ENCODE data around the gene AGAP5. TPM values are rescaled to one million over a fixed set of nuclear protein-coding genes. Genes with fewer than 3 reads are reported as not detected.

Gene AGAP5
- total RNA-seq, 1 experiment from 2014 or later, result 13.4 TPM

DNA sequence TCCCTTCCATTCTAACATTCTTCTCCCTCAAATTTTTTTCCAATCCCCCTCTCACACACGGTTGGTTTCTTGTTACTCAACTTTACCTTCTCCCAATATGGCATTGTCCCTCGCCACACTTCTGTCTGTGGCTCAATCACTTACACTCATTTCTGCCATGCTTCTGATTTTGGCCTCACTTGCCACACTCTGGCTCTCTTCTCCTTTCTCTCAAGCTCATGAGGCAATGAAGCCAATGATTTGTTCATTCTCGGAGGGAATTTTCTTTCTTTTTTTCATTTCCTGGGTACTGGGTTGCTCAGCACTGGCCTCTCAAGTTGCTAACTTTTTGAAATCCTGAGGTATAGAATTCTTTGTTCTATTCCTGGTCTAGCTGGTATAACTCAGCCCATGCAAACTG is 52.7 kb downstream of the AGAP5 start:
- Mint-ChIP-seq H3K4me1 (ENCODE audit: low read depth, unreplicated experiment) (no peaks in the 10 kb centered on the region), H3K27me3 (ENCODE audit: unreplicated experiment) (peaks cover 61% of the 10 kb centered on the region), H3K9me3 (ENCODE audit: low read depth, unreplicated experiment) (no peaks in the 10 kb centered on the region), H3K4me3 (ENCODE audit: low read depth, unreplicated experiment) (no peak overlapping the region), H3K36me3 (ENCODE audit: insufficient read depth, unreplicated experiment) (no peaks in the 10 kb centered on the region), H3K27ac (ENCODE audit: unreplicated experiment) (no peak overlapping the region)
- no peak for DNase-seq
- TF ChIP-seq, protein P1, sequence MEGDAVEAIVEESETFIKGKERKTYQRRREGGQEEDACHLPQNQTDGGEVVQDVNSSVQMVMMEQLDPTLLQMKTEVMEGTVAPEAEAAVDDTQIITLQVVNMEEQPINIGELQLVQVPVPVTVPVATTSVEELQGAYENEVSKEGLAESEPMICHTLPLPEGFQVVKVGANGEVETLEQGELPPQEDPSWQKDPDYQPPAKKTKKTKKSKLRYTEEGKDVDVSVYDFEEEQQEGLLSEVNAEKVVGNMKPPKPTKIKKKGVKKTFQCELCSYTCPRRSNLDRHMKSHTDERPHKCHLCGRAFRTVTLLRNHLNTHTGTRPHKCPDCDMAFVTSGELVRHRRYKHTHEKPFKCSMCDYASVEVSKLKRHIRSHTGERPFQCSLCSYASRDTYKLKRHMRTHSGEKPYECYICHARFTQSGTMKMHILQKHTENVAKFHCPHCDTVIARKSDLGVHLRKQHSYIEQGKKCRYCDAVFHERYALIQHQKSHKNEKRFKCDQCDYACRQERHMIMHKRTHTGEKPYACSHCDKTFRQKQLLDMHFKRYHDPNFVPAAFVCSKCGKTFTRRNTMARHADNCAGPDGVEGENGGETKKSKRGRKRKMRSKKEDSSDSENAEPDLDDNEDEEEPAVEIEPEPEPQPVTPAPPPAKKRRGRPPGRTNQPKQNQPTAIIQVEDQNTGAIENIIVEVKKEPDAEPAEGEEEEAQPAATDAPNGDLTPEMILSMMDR (IDR thresholded peaks at IDR 0.05; ENCODE audit: unreplicated experiment), result no peak
- CTCF ChIA-PET, result interaction anchor here (0.7 to 3.4 kb wide), 3 partner anchors 9 to 381 kb away, joined by 4 to 20 read pairs (median 5); no protein-coding TSS in a partner anchor
- intact Hi-C loops (cut with micrococcal nuclease; ENCODE audit: unreplicated experiment), result loop anchor here (2.0 kb wide), 1 partner anchor 380 kb away; no protein-coding TSS in a partner anchor
- BruUV-seq (replicated peaks), result no TSS peak

DNA sequence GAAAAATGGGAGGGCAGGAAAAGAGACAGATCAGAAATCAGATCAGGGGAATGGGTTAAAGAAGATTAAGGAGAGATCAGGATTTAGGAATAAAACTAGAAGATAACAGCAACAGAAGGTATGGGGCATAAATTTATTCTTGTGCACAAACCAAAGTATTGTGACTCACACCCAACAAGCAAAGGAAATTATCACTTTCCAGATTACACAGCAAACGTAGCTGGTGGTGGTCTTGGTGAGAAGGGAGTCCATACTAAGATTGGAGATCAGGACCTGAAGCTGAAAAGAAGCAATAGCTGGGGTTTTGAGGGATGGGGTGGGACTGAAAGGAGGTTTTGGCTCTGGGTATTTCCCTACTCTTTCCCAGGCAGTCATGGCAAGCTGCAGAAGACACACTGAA is 53.1 kb downstream of the AGAP5 start:
- peaks cover 62% of the 10 kb centered on the region for H3K27me3 Mint-ChIP-seq (ENCODE audit: unreplicated experiment)
- no peak for DNase-seq
- H3K4me3 Mint-ChIP-seq (ENCODE audit: low read depth, unreplicated experiment), result no peak overlapping the region
- H3K27ac Mint-ChIP-seq (ENCODE audit: unreplicated experiment), result no peak overlapping the region
- CTCF ChIA-PET, result interaction anchor here (1.3 to 3.4 kb wide), 3 partner anchors 9 to 115 kb away, joined by 4 to 20 read pairs (median 4); no protein-coding TSS in a partner anchor
- H3K4me1 Mint-ChIP-seq (ENCODE audit: low read depth, unreplicated experiment), result no peaks in the 10 kb centered on the region
- no TSS peak for BruUV-seq (replicated peaks)
- H3K9me3 Mint-ChIP-seq (ENCODE audit: low read depth, unreplicated experiment), result no peaks in the 10 kb centered on the region
- intact Hi-C loops (cut with micrococcal nuclease; ENCODE audit: unreplicated experiment), result loop anchor here (1.0 to 2.0 kb wide), 2 partner anchors 115 to 380 kb away; no protein-coding TSS in a partner anchor
- TF ChIP-seq, protein P1 (IDR thresholded peaks at IDR 0.05; ENCODE audit: unreplicated experiment), result no peak
- no peaks in the 10 kb centered on the region for H3K36me3 Mint-ChIP-seq (ENCODE audit: insufficient read depth, unreplicated experiment)

DNA sequence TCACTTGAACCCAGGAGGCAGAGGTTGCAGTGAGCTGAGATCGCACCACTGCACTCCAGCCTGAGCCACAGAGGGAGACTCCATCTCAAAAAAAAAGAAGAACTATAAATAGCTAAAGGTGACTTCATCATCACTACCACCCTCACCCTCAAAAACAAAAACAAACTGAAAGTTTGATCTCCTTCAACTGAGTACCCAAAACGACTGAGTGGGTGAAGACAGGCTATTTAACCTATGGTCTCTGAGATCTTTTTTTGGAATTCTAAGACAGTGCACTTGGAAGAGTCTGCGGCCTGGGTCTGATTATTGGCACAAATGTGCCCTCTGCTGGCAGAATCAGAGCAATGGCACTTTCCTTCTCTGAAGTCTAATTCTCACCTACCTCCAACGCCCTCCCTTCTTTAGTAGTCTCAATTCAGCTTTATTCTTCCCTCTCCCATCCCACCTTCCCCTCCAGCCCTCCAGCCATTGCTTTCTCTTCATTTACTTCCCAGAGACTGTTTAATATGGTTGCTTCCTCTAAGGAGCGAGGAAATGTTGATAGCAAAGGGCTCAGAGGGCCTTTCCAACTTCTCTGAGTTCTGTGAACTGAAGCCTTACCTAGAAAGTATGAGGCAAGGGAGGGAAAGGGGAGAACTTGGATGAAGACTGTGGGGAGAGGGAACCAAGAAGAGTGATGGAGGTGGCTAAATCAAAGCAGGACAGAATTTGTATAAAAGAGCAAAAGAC is 53.7 kb downstream of the AGAP5 start:
- no peak overlapping the region for H3K27ac Mint-ChIP-seq (ENCODE audit: unreplicated experiment)
- no peaks in the 10 kb centered on the region for H3K9me3 Mint-ChIP-seq (ENCODE audit: low read depth, unreplicated experiment)
- TF ChIP-seq, protein P1 (IDR thresholded peaks at IDR 0.05; ENCODE audit: unreplicated experiment), result peak; percentile 90
- peak; percentile 64 for DNase-seq
- H3K36me3 Mint-ChIP-seq (ENCODE audit: insufficient read depth, unreplicated experiment), result no peaks in the 10 kb centered on the region
- CTCF ChIA-PET, result interaction anchor here (0.6 to 3.4 kb wide), 5 partner anchors 10 to 114 kb away, joined by 3 to 20 read pairs (median 4); no protein-coding TSS in a partner anchor
- H3K4me3 Mint-ChIP-seq (ENCODE audit: low read depth, unreplicated experiment), result no peak overlapping the region
- intact Hi-C loops (cut with micrococcal nuclease; ENCODE audit: unreplicated experiment), result loop anchor here (1.0 to 2.0 kb wide), 2 partner anchors 115 to 379 kb away; no protein-coding TSS in a partner anchor
- no peaks in the 10 kb centered on the region for H3K4me1 Mint-ChIP-seq (ENCODE audit: low read depth, unreplicated experiment)
- no TSS peak for BruUV-seq (replicated peaks)
- peaks cover 58% of the 10 kb centered on the region for H3K27me3 Mint-ChIP-seq (ENCODE audit: unreplicated experiment)

DNA sequence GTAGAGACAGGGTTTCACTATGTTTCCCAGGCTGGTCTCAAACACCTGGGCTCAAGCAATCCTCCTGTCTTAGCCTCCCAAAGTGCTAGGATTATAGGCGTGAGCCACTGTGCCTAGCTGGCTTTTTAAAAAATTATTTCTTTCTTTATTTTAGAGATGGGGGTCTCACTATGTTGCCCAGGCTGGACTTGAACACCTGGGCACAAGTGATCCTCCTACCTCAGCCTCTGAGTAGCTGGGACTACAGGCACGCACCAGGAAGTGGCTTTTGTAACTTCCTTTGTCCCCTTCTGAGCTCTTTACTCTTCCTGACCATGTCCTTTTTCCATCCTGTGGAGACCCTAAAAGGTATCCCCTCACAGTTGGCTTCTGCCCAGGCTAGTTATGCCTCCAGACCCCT is 54.5 kb downstream of the AGAP5 start:
- intact Hi-C loops (cut with micrococcal nuclease; ENCODE audit: unreplicated experiment), result no loop called here
- no peaks in the 10 kb centered on the region for H3K9me3 Mint-ChIP-seq (ENCODE audit: low read depth, unreplicated experiment)
- TF ChIP-seq, protein P1 (IDR thresholded peaks at IDR 0.05; ENCODE audit: unreplicated experiment), result no peak
- H3K4me3 Mint-ChIP-seq (ENCODE audit: low read depth, unreplicated experiment), result no peak overlapping the region
- no peak overlapping the region for H3K27ac Mint-ChIP-seq (ENCODE audit: unreplicated experiment)
- H3K4me1 Mint-ChIP-seq (ENCODE audit: low read depth, unreplicated experiment), result no peaks in the 10 kb centered on the region
- H3K36me3 Mint-ChIP-seq (ENCODE audit: insufficient read depth, unreplicated experiment), result no peaks in the 10 kb centered on the region
- BruUV-seq (replicated peaks), result no TSS peak
- CTCF ChIA-PET, result interaction anchor here (0.6 to 3.4 kb wide), 4 partner anchors 15 to 113 kb away, joined by 3 to 20 read pairs (median 4); no protein-coding TSS in a partner anchor
- peaks cover 53% of the 10 kb centered on the region for H3K27me3 Mint-ChIP-seq (ENCODE audit: unreplicated experiment)
- DNase-seq, result no peak
